Mucosa of gallbladder (tissue), 1 donor: Measurements from ENCODE around the gene COL5A2. TPM values are rescaled to one million over a fixed set of nuclear protein-coding genes. Genes with fewer than 3 reads are reported as not detected.

Source experiments
- DNase-seq: peaks from one replicate; pipeline ENCODE4 v3.0.0-alpha.2; 2020; ENCODE audit warnings: low spot score
- total RNA-seq: library from RNA; stranded (reverse); gene quantifications from one replicate; pipeline ENCODE4 v1.2.1, GENCODE V29; 2021
- donor health status: DM: no; HTN: no; CAD: no.

Gene COL5A2
- total RNA-seq, 1 donor from 2014 or later, result 30.8 TPM

DNA sequence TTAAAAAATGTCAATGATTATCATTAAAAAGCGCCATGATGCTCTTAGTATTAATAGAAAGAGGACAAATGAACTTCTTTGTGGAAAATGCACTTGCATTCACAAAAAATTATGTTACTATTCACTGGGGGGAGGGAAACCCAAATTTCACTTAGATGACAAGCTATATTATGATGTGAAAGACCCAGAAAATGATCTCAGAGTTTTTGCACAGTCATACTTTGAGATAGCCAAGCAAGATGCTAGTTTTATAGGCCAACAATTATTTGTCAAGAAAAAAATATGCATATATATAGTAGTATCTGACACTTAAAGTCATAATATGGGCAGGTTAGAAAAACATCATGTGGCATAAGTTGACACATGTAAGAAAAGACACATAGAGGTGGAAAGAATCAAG is 31.6 kb downstream of the COL5A2 start:
- no peak for DNase-seq

- no peak for DNase-seq
Observed at GRCh38 chr2:189147361-189147760, 32.2 kb downstream of the COL5A2 start.

DNA sequence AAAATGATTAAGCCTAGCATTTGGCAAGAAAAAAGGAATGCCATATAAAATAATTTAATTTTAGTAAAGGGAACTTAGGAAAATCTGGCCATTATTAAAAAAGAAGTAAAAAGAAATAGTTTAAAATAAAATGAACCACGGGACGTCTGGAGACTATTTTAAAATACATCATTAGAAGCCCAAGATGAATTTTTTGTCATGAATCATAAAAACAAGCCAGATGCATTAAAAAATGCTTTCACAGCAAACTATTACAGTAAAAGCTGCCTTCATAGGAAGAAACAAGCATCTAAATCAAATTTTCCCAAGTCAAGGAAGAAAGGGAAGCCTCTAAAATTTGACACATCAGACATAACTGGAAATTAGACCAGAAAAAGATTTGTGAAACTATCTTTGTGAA is 33.0 kb downstream of the COL5A2 start:
- DNase-seq, result no peak

- no peak for DNase-seq
Observed at GRCh38 chr2:189144700-189145211, 34.8 kb downstream of the COL5A2 start.

DNA sequence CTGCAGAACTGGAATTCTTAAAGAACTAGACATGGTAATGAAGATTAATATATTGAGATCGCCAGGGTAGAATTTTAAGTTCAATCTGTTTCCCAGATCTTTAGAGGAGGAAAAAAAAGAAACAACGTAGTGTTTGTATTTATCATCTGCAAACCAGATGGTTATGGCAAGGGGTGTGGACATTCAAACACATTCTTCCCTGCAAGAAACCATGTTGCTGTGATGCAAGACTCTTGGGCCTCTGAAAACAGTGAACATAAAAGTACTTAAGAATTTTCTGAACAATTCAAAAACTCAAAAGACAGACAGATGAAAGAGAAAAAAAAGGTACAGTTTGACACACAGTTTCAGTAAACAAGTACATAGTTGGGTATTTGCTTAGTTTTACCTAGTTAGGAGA is 35.6 kb downstream of the COL5A2 start:
- no peak for DNase-seq

DNA sequence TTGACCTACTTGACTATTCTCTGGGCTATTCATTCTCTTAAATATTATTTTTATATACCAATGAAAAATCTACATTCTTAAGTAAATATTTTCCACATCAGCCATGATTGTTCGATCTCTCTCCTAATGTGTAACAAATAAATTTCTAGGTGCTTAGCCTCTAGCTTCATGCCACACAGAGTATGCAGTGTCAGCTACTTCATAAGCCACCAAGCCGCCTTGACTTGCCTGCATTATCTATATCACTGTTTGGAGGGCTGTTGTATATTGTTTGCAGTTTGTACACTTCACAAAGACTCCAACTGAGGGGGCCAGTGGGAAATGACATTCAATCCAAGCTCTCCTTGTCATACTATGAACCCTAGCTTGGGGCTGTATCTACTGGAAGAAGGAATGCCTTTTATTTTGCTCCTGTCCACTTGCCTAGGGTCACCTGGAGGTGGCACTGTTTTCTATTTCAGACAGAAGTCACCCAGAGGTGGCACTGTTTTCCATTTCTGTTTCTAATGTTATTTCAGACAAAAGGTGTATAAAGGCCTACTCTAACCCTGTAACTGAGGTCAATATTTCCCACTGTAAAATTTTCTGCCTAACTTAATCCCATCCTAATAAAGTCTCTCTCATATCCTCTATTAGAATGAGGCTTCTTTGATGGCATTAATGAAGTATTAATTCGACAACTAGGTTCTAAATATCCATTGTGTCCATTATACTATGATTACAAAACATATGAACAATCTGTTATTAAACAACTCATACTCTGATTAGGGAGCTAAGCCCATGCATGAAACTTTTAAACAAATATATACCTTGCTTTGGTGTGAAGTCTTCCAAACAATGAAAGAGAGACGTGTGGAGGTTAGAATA is 36.4 kb downstream of the COL5A2 start:
- DNase-seq, result peak; percentile 37

- DNase-seq, result no peak
Observed at GRCh38 chr2:189138800-189139199, 40.8 kb downstream of the COL5A2 start.

- no peak for DNase-seq
Observed at GRCh38 chr2:189137519-189137918, 42.0 kb downstream of the COL5A2 start.

GRCh38 chr2:189134485-189134884 is 45.1 kb downstream of the COL5A2 start:
- no peak for DNase-seq

GRCh38 chr2:189131991-189132390 is 47.6 kb downstream of the COL5A2 start:
- no peak for DNase-seq

DNA sequence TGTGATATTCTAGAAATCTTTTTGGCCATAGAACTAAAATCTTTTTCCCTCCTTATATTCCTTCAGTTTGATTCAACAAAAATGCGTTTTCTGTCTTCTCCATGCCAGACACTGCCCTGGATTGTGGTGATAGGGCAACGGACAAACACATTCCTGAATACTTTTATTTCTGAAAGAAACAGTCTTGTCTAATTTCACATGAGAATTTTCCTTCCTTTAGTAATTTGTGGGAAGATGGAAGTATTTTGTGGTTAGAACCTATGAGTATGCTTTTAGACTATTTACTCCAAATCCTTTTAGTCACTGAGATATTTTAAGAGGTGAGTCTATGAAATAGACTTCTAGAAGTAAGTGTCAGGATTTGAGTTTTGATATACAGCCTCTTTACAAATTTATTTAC is 49.6 kb downstream of the COL5A2 start:
- no peak for DNase-seq

GRCh38 chr2:189128970-189129369 is 50.6 kb downstream of the COL5A2 start:
- DNase-seq, result no peak

- DNase-seq, result no peak
Observed at GRCh38 chr2:189127756-189128155, 51.8 kb downstream of the COL5A2 start.

DNA sequence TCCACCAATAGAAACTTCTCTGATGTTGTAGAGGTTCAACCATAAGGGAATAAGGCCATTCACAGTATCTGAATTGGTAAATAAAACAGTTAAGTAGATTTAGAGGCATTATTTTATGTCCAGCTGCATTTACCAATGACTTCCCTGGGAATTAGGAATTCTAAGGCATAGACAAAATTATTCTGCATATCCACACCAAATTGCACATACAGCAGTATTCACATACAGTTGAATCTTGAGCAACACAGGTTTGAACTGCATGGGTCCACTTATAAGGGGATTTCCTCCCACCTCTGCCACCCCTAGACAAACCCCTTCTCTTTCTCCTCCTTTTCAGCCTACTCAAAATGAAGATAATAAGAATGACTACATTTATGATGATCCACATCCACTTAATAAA is 54.4 kb downstream of the COL5A2 start:
- no peak for DNase-seq

DNA sequence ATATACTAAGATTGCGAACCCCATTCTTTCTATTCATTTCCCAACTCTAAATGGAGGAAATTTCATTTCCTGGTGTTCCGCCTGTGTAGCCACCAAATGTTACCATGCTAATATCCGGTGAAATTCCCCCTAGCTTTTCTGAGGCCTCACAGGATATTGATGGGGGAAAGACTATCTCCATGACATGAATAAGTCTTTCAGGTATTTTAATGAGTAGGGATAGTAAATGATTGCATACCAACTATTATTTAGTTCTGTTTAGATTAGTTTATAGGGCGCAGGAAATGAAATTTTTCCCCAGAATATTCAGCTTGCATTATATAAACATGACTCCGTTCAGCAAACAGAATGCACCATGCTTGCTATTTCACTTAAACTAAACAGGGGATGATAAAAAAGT is 55.4 kb downstream of the COL5A2 start:
- DNase-seq, result no peak

DNA sequence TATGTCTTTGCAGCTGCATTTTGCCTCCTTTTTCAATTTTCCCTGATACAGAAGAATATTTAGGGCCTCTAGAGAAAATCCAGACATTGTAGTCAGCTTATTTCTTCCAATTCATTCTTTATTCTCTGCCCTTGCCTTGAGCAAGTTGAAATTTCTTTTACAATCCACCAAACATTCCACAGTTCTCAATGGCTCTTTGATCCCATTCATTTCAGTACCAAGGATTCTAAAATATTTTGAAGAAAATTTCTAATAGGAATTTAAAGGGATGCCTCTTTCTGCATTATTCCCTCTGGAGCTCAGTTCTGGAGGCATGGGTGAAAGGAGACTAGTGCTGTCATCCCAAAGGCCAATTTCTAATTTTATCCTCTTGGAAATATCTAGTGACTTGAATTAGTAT is 61.2 kb downstream of the COL5A2 start:
- DNase-seq, result no peak

DNA sequence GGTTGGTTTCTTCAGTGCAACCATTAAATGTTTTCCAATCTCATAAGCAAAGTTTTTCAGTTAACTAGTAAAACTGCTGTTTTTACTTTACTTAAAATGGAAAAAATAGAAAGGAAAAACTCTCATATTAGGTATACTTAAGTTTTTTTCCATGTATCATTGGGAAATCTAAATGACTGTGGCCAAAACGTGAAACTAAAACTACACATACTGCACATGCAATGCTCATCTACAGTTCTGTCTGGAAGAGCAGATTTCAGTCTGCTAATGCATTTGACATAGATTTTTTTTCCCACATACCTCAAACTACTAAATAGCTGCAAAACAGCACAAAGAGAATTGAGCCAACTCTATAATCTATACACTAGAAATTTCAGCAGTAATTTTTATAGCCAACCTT is 62.6 kb downstream of the COL5A2 start:
- DNase-seq, result no peak

DNA sequence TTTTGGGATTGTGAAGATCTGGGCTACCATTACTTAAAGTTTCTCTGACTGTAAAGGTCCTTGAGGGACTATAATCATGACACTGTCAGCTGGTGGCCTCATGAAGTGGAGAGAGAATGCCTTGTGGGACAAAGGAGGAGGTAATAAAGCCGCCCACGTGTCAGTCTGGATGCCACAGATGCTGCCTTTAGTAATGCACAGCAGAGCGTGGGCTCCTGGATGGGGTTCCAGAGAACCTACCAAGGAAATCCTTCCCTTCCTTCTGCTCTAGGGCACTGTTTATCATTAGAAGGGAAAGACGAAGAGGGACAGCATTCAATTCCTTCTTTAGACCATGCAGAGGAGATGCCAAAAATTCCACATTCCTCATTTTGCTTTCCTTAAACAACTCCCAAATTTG is 63.5 kb downstream of the COL5A2 start:
- DNase-seq, result no peak

DNA sequence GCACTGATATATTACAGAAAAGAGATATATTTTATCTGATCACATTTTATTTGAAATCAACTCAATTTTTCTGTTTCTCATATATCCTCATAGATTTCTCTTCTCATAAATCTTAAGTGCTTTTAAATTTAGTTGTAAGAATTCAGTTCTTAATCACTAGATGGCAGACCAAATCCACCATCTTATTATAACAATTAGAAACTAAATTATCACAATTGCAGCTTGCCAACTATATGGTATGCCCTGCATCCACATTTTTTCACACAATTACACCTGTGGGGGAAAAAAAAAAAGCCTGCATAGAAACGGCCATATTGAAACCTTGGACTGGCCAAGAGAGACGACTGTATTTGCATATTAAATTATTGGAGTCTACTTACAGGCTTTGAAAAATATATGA is 64.4 kb downstream of the COL5A2 start:
- no peak for DNase-seq

- DNase-seq, result no peak
Observed at GRCh38 chr2:189113963-189114362, 65.6 kb downstream of the COL5A2 start.

DNA sequence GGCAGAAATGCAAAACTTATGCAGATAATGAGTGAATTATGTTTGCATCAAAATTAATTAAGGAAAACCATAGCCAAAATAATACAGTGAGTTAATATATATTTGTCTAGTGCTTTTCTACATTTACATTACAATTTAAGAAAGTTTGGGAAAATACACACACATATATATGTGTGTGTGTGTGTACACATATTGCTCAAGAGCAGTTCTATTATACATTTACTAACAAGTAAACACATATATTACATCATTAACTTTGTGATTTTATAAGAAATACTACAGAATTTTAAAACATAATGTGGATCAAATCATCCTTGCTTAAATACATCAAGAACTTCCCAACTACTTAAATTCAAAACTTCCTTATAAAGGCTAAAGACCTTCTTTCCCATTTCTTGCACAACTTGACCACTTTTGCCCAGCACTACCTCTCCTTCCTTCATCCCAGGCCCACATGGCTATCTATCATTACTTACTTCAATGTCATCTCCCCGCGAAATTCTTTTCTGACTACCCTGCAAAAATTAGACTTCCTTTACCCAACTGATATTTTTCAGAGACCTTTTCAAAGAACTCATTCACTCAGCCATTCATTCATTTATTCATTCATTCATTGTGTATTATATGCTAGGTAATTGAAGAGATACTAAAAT is 68.4 kb downstream of the COL5A2 start:
- no peak for DNase-seq

DNA sequence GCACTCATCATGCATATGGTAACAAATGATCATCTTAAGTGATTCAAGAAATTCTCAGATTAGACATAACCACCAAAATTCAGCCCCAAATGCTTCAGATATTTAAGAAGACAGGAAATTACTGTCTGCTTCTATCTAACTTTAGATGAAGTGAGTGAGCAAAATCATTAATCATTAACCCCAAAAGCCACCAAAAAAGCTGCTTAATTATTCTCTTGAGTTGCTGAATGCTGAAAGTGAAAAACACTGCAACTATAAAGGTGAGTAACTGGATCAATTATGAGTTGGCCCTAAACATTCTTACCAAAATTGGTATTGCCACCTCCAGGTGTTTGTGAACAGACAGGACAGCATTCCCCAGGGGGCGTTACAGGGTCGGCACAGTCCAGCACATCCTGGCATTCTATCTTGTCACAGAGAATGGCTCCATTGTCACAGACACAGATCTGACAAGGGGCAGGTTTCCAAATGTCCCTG is 69.6 kb downstream of the COL5A2 start:
- no peak for DNase-seq

DNA sequence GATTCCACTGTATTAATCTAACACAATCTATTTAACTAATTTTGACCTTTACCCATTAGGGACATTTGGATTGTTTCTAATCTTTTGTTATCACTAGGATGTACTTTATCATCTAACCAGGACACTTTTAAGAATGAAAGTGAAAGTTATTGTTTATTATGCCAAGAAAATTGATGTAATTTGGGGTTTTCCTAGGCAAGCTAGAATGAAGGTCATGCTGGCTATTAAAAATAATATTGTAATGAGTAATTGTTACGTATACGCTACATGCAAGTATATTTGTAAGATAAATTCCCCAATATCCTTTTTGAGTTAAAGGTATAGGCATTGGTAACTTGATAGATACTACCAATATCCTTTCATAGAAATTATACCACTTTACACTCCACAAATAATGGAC is 74.6 kb downstream of the COL5A2 start:
- DNase-seq, result no peak
